Adipocyte (in vitro differentiated cells): ENCODE data around the gene PDE4D.
A peak's percentile ranks its signal among the peaks of the same experiment; 100 is the strongest.
"Not testable (repeated sequence)": the region's sequence is repeated elsewhere in the genome, so short reads cannot be mapped to it uniquely, and the experiment has no call there.

Experiments used
- DNase-seq: peaks from one replicate; pipeline ENCODE4 v3.0.0-alpha.2; 2015; ENCODE audit warnings: low read depth
- H3K27me3 ChIP-seq: replicated peaks from 2 replicates; pipeline ENCODE4 v1.7.0; 2013; ENCODE audit warnings: mild to moderate bottlenecking, low read length, moderate library complexity; ENCODE audit not compliant: control insufficient read depth, insufficient read depth
- H3K36me3 ChIP-seq: 2 replicates; pipeline ENCODE4 v1.7.0; 2013; ENCODE audit warnings: low read length, mild to moderate bottlenecking, moderate library complexity; ENCODE audit not compliant: control insufficient read depth, insufficient read depth, severe bottlenecking
- H3K4me1 ChIP-seq: 2 replicates; pipeline ENCODE4 v1.7.0; 2013; ENCODE audit warnings: mild to moderate bottlenecking, low read length, moderate library complexity; ENCODE audit not compliant: control insufficient read depth, insufficient read depth
- H3K4me3 ChIP-seq: 2 replicates; pipeline ENCODE4 v1.7.0; 2013; ENCODE audit warnings: mild to moderate bottlenecking, low read length, moderate library complexity
- H3K9ac ChIP-seq: 2 replicates; pipeline ENCODE4 v1.7.0; 2013; ENCODE audit warnings: mild to moderate bottlenecking, low read length, moderate library complexity
- H3K9me3 ChIP-seq: 2 replicates; pipeline ENCODE4 v1.7.0; 2013; ENCODE audit warnings: mild to moderate bottlenecking, low read length, moderate library complexity; ENCODE audit not compliant: control insufficient read depth

The PDE4D gene

GRCh38 chr5:59798862-59799667 lies 94.5 kb downstream of the PDE4D start:
- peaks cover 15% of the 10 kb centered on the region for H3K4me1 ChIP-seq
- H3K9ac ChIP-seq, result no peak overlapping the region
- H3K27me3 ChIP-seq, result no peaks in the 10 kb centered on the region
- H3K4me3 ChIP-seq, result peak overlapping the region; percentile 26
- H3K9me3 ChIP-seq, result no peaks in the 10 kb centered on the region
- DNase-seq, result peak; percentile 16
- no peaks in the 10 kb centered on the region for H3K36me3 ChIP-seq

DNA sequence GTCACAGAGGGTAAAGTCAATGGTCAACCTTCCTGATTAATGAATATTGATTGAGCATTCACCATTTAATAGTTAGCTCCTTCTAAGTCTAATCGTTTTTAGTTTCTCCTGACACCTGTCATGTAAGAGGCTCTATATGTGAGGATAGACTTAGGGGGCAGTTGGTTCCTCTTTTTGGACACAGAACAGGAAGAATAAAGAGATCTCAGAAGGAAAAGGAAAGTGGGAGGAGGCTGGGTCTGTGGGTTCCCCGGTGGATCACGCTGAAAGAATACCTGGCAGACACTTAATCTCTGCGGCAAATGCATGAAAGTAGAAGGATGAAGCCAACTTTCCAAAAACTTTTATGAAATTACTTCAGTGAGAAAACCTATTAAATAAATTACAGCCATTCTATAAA lies 98.4 kb downstream of the PDE4D start:
- H3K9me3 ChIP-seq, result no peaks in the 10 kb centered on the region
- H3K27me3 ChIP-seq, result no peaks in the 10 kb centered on the region
- no peak for DNase-seq
- no peak overlapping the region for H3K4me3 ChIP-seq
- H3K9ac ChIP-seq, result no peak overlapping the region
- H3K36me3 ChIP-seq, result no peaks in the 10 kb centered on the region
- H3K4me1 ChIP-seq, result peaks cover 24% of the 10 kb centered on the region

DNA sequence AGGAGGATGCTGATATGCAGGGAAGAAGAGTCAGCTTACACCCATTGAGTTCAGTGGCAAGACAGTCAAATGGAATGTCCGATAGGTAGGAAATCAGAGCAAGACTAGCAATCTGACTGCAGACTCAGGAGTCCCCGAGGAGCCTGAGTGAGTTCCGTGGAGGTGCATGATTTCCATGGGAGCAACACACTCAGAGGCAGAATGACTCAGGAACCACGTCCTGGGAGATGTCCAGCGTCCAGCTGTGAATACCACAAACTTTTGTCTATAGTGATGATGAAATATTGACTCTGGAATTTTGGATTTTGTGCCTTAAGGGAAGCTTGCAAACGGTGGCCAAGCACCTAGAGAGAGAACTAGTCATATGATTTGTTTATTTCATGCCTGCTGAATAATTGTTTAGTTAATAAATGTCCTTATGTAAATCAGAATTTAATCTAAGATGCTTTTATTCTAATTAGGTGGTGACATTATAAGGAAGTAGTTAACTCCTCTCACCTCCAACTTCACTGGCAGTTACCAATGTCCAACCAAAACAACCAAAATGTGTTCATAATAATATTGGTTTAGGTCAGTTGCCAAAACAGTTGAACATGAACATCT lies 100.4 kb downstream of the PDE4D start:
- Histone ChIP-seq H3K4me3 (no peak overlapping the region), H3K27me3 (no peaks in the 10 kb centered on the region), H3K4me1 (peaks cover 10% of the 10 kb centered on the region), H3K9me3 (no peaks in the 10 kb centered on the region), H3K9ac (no peak overlapping the region), H3K36me3 (no peaks in the 10 kb centered on the region)
- peak; percentile 84 for DNase-seq

GRCh38 chr5:59791617-59792016 lies 101.9 kb downstream of the PDE4D start:
- Histone ChIP-seq H3K9me3 (no peaks in the 10 kb centered on the region), H3K9ac (no peak overlapping the region), H3K4me3 (no peak overlapping the region), H3K27me3 (peaks cover 5% of the 10 kb centered on the region), H3K36me3 (no peaks in the 10 kb centered on the region), H3K4me1 (peaks cover 10% of the 10 kb centered on the region)
- DNase-seq, result no peak

- Histone ChIP-seq H3K4me1 (peaks cover 10% of the 10 kb centered on the region), H3K9ac (no peak overlapping the region), H3K9me3 (no peaks in the 10 kb centered on the region), H3K4me3 (no peak overlapping the region), H3K27me3 (peaks cover 5% of the 10 kb centered on the region), H3K36me3 (no peaks in the 10 kb centered on the region)
- no peak for DNase-seq
Observed at GRCh38 chr5:59790776-59791475, 102.6 kb downstream of the PDE4D start.

DNA sequence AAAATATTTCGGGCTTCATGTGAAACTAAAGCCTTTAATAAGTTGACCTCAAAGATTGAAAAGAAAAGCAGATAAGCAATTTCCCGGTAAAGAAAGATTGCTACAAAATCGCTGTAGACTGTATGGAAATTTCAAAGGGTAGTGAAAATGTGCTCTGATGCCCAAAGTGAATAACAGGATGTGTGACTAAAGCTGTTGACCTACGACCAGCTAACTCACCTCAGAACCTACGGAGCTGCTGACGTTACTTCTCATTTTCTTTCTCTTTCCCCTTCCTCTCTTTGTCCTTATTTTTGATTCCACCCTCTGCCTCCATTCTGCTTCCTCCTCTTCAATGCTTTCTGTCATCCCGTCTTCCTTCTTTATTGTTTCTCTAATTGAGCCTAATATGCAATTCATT lies 103.2 kb downstream of the PDE4D start:
- Histone ChIP-seq H3K27me3 (peaks cover 5% of the 10 kb centered on the region), H3K4me1 (peaks cover 10% of the 10 kb centered on the region), H3K9me3 (no peaks in the 10 kb centered on the region), H3K9ac (no peak overlapping the region), H3K4me3 (no peak overlapping the region), H3K36me3 (no peaks in the 10 kb centered on the region)
- no peak for DNase-seq

DNA sequence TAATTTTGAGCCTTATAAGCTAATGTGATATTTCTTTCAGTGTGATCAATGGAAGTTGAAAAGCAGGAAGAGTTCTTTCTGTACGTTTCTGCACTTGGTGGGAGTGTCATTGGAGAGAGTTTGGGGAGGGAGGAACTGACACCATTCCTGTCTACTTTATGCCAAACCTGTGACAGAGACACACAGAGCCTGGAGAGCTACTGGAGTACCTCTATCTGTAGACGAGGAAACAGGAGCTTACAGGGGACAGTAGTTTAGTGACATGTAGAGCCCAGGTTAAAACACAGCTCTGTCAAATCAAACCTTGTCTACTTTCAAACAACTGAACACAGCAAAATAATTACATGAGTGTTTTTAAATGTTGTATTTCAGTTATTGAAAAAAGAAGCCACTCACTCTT lies 103.6 kb downstream of the PDE4D start:
- H3K9me3 ChIP-seq, result no peaks in the 10 kb centered on the region
- H3K27me3 ChIP-seq, result peaks cover 5% of the 10 kb centered on the region
- no peaks in the 10 kb centered on the region for H3K36me3 ChIP-seq
- H3K9ac ChIP-seq, result no peak overlapping the region
- no peak for DNase-seq
- no peak overlapping the region for H3K4me3 ChIP-seq
- peaks cover 10% of the 10 kb centered on the region for H3K4me1 ChIP-seq

DNA sequence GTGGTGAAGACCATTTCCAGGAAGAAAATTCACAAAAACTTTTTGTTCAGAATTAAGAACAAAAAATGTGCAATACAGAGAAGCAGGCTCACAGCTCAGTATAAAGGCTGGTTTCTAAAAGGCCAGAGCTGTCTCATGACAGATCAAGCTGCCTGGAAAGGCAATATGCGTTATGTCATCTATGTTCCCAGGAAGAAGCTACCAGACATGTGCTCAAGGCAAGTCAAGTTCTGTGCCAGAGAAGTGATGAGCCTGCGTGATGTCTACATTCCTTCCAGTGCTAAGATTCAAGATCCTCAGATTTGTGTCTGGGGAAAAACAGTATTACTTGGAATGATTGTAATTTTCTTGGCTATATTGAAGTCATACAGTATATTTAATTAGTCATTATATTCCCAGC lies 104.3 kb downstream of the PDE4D start:
- H3K27me3 ChIP-seq, result peaks cover 5% of the 10 kb centered on the region
- no peaks in the 10 kb centered on the region for H3K9me3 ChIP-seq
- H3K4me3 ChIP-seq, result no peak overlapping the region
- no peaks in the 10 kb centered on the region for H3K36me3 ChIP-seq
- no peak for DNase-seq
- peaks cover 10% of the 10 kb centered on the region for H3K4me1 ChIP-seq
- no peak overlapping the region for H3K9ac ChIP-seq

DNA sequence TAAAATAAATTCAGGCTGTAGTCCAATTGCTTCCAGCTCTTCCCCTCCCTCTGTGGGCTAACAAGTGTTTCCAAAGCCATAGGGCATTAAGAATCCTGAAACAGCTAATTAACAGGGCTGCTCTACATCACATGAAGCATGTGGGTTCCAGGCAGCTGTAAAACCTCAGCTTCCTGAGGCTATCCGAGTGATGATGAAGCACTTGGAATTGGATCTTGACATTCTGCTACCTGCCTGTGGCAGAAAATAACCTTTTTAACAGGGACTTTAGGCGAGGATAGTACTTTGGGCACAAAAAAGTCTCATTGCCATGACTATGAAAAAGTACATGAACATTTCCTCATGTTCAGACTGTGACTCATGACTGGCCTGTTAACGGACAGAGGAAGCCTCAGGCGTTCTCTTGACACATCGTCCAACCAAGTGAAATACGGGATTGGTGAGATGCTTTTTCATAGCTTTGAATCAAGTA lies 107.2 kb downstream of the PDE4D start:
- DNase-seq, result peak; percentile 82
- Histone ChIP-seq H3K9ac (no peak overlapping the region), H3K27me3 (peaks cover 5% of the 10 kb centered on the region), H3K4me3 (no peak overlapping the region), H3K9me3 (no peaks in the 10 kb centered on the region), H3K4me1 (no peaks in the 10 kb centered on the region), H3K36me3 (no peaks in the 10 kb centered on the region)

DNA sequence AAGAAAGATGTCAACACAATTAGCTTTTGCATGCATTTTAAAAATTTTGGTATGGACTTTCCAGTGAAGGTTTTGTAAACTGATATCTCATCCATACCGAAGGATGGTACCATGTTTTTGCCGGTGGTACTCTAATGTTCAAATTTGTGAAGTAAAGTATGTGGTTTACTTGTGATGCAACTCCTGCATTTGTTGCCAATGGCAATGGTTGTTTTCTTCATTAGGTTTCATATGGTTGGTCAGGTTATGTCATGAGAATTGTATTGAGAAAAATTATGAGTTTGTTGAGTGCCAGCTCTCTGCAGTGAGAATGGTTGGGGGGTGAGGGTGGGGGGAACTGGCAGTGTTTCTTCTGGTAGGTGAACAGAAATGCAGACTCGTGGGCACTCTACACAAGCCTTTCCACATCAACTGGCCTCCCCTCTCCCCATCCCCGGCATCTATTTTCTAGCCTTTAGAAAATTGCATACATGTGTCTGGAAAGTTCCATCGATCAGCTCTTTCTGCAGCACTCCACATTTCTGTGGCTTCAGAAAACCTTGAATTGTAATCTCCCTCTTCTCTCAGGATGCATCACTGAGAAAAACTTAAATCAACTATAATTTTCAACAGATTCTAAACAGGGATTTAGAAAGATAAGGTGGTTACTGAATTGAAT lies 107.7 kb downstream of the PDE4D start:
- H3K4me3 ChIP-seq, result no peak overlapping the region
- H3K27me3 ChIP-seq, result peaks cover 5% of the 10 kb centered on the region
- DNase-seq, result no peak
- H3K9ac ChIP-seq, result no peak overlapping the region
- H3K4me1 ChIP-seq, result no peaks in the 10 kb centered on the region
- H3K36me3 ChIP-seq, result no peaks in the 10 kb centered on the region
- no peaks in the 10 kb centered on the region for H3K9me3 ChIP-seq

GRCh38 chr5:59784708-59785107 lies 108.8 kb downstream of the PDE4D start:
- H3K4me3 ChIP-seq, DNase-seq, H3K27me3 ChIP-seq, H3K9me3 ChIP-seq, H3K4me1 ChIP-seq, H3K9ac ChIP-seq, H3K36me3 ChIP-seq: not testable (repeated sequence)
